Measurements from ENCODE around the gene PRH1. TPM values are rescaled to one million over a fixed set of nuclear protein-coding genes. Genes with fewer than 3 reads are reported as not detected.
A peak's percentile ranks its signal among the peaks of the same experiment; 100 is the strongest.

PRH1 gene
- total and polyA plus RNA-seq, 2 of the 13 experiments (the other 11 are each of a cell fraction or from before 2014, with no cell fraction given), result 5.3 to 18.8 TPM

- Histone ChIP-seq H3K9ac (ENCODE audit: insufficient read depth, low read depth, low read length) (no peak overlapping the region), H3K27ac (ENCODE audit: extremely low read length, insufficient read depth, low read length) (no peak overlapping the region), H3K4me3 (replicated peaks in 1 of 3; ENCODE audit: insufficient read depth in 1 of 3, low read depth in 2 of 3, low read length in 3 of 3) (no peak overlapping the region), H3K27me3 (ENCODE audit: control insufficient read depth in 1 of 2, insufficient read depth in 2 of 2, low read length in 2 of 2) (no peaks in the 10 kb centered on the region), H3K4me2 (ENCODE audit: low read depth, low read length) (no peak overlapping the region), H3K36me3 (replicated peaks in 1 of 2; ENCODE audit: control insufficient read depth in 1 of 2, insufficient read depth in 2 of 2, low read length in 2 of 2) (peaks cover 3 to 5% of the 10 kb centered on the region in 2 experiments; a peak in 2 of 5 replicates), H3K9me3 (ENCODE audit: low read length) (no peaks in the 10 kb centered on the region), H2AFZ (ENCODE audit: low read length) (no peak overlapping the region), H3K4me1 (ENCODE audit: insufficient read depth, low read length) (no peaks in the 10 kb centered on the region), H4K20me1 (ENCODE audit: insufficient read depth, low read length) (no peaks in the 10 kb centered on the region), H3K79me2 (ENCODE audit: insufficient read depth, low read length) (no peaks in the 10 kb centered on the region)
- ATAC-seq (no peak), DNase-seq (ENCODE audit: low spot score) (no peak), FAIRE-seq (no peak)
- BruUV-seq (replicated peaks), result no TSS peak
- intact Hi-C loops (cut with micrococcal nuclease; ENCODE audit: unreplicated experiment), result no loop called here
- WGBS (ENCODE audit: low lambda C conversion rate), result 100% methylated on average over 2 of the region's 2 CpGs
- POLR2A ChIA-PET, result no interaction called here
- in situ Hi-C loops (cut with HindIII; ENCODE audit: extremely low pct_ligation_motif_present, low pct_unique_long_range_greater_than_20kb), result no loop called here
- no peak for TF ChIP-seq KMT2A (CRISPR knock-in tag; IDR thresholded peaks at IDR 0.05)
- TF ChIP-seq RBM22 (optimal IDR thresholded peaks at IDR 0.05; ENCODE audit: low read length), result peak; percentile 53
- TF ChIP-seq ZNF512B (CRISPR knock-in tag; IDR thresholded peaks at IDR 0.05; ENCODE audit: borderline replicate concordance), result no peak
- TF ChIP-seq TMF1 (CRISPR knock-in tag; IDR thresholded peaks at IDR 0.05; ENCODE audit: low read depth), result no peak
- no peak for TF ChIP-seq USF2 (IDR thresholded peaks at IDR 0.05; ENCODE audit: low read depth, low read length)
- TF ChIP-seq USF2 (CRISPR knock-in tag; IDR thresholded peaks at IDR 0.05; ENCODE audit: borderline replicate concordance), result no peak
- no peak for TF ChIP-seq NFRKB (IDR thresholded peaks at IDR 0.05)
- TF ChIP-seq ZNF296 (CRISPR knock-in tag; conservative IDR thresholded peaks at IDR 0.05), result no peak
- no peak for TF ChIP-seq HOMEZ (CRISPR knock-in tag; IDR thresholded peaks at IDR 0.05; ENCODE audit: low read depth)
- CTCF ChIA-PET (ENCODE audit: low intra/inter-chr PET ratio, low total read pairs), result no interaction called here
Observed at GRCh38 chr12:10842862-10843261, 41.2 kb downstream of the PRH1 start.
